IPS-20b (cell line): ENCODE results near the gene FTO.

Source experiments
- H3K27ac ChIP-seq: one replicate; pipeline ENCODE4 v1.5.1; 2013; ENCODE audit warnings: low read length
- H3K27me3 ChIP-seq: 2 replicates; pipeline ENCODE4 v1.6.1; 2013; ENCODE audit warnings: mild to moderate bottlenecking, low read length, inconsistent platforms; ENCODE audit not compliant: insufficient read depth
- H3K36me3 ChIP-seq: 2 replicates; pipeline ENCODE4 v1.6.1; 2013; ENCODE audit warnings: low read depth, mild to moderate bottlenecking, inconsistent platforms, low read length, moderate library complexity; ENCODE audit not compliant: insufficient read depth
- H3K4me1 ChIP-seq: 2 replicates; pipeline ENCODE4 v1.6.1; 2013; ENCODE audit warnings: mild to moderate bottlenecking, control low read depth, inconsistent platforms, low read length, moderate library complexity; ENCODE audit not compliant: insufficient read depth
- H3K4me3 ChIP-seq: 2 replicates; pipeline ENCODE4 v1.5.1; 2013; ENCODE audit warnings: mild to moderate bottlenecking, low read length, inconsistent platforms
- H3K9ac ChIP-seq: 2 replicates; pipeline ENCODE4 v1.6.1; 2013; ENCODE audit warnings: low read depth, mild to moderate bottlenecking, inconsistent platforms, low read length, moderate library complexity
- H3K9me3 ChIP-seq: 2 replicates; pipeline ENCODE4 v1.6.1; 2013; ENCODE audit warnings: mild to moderate bottlenecking, low read depth, low read length, inconsistent platforms; ENCODE audit not compliant: insufficient read depth

The FTO gene

DNA sequence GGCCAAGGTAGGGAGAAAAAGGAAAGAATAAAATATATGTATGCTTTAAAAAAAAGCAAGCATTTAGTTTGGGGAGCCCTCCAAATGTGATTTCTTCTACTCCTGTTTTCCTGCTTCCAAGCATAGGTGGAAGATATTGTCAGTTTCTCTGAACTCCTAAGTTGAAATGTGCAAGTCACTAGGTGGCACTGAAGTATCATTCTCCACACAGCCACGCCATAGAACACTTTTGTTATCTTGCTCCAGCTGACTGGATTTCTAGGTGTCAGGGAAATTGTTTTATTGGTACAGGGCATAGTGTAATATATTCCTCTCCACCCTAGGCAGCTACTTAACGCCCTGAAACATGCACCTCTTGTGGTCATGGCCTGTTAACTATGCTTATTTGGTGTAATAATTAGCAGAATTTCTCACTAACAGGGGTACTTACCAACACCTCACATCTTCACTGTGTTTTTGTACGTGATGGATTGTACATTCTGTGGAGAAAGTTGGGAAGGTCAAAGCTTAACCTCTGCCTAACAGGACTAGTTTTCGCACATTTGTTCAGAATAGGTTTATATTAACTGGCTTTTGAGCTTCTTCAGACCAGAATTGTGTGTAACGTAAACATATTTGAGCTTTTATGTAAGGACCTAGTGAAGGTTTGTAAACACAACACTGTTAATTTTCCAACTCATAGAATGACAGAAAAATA is 69.3 kb downstream of the FTO start:
- no peak overlapping the region for H3K27ac ChIP-seq
- H3K4me3 ChIP-seq, result no peak overlapping the region
- no peak overlapping the region for H3K9ac ChIP-seq
- H3K4me1 ChIP-seq, result peaks cover 13% of the 10 kb centered on the region
- H3K27me3 ChIP-seq, result no peaks in the 10 kb centered on the region
- no peaks in the 10 kb centered on the region for H3K9me3 ChIP-seq
- no peaks in the 10 kb centered on the region for H3K36me3 ChIP-seq

GRCh38 chr16:53773881-53774280 is 69.9 kb downstream of the FTO start:
- no peak overlapping the region for H3K4me3 ChIP-seq
- no peak overlapping the region for H3K27ac ChIP-seq
- no peaks in the 10 kb centered on the region for H3K36me3 ChIP-seq
- peaks cover 16% of the 10 kb centered on the region for H3K4me1 ChIP-seq
- no peak overlapping the region for H3K9ac ChIP-seq
- no peaks in the 10 kb centered on the region for H3K27me3 ChIP-seq
- H3K9me3 ChIP-seq, result no peaks in the 10 kb centered on the region

GRCh38 chr16:53775106-53775820 is 71.3 kb downstream of the FTO start:
- Histone ChIP-seq H3K27ac (no peak overlapping the region), H3K9ac (no peak overlapping the region), H3K4me3 (no peak overlapping the region), H3K36me3 (no peaks in the 10 kb centered on the region), H3K27me3 (no peaks in the 10 kb centered on the region), H3K4me1 (peaks cover 21% of the 10 kb centered on the region), H3K9me3 (no peaks in the 10 kb centered on the region)

- Histone ChIP-seq H3K9ac (no peak overlapping the region), H3K9me3 (no peaks in the 10 kb centered on the region), H3K36me3 (no peaks in the 10 kb centered on the region), H3K27me3 (no peaks in the 10 kb centered on the region), H3K4me3 (no peak overlapping the region), H3K4me1 (peaks cover 21% of the 10 kb centered on the region), H3K27ac (no peak overlapping the region)
These were observed 72.0 kb downstream of the FTO start for GRCh38 chr16:53775821-53776431.

GRCh38 chr16:53779186-53779585 is 75.2 kb downstream of the FTO start:
- no peak overlapping the region for H3K9ac ChIP-seq
- H3K27ac ChIP-seq, result no peak overlapping the region
- no peaks in the 10 kb centered on the region for H3K27me3 ChIP-seq
- H3K9me3 ChIP-seq, result no peaks in the 10 kb centered on the region
- H3K4me3 ChIP-seq, result no peak overlapping the region
- no peaks in the 10 kb centered on the region for H3K36me3 ChIP-seq
- peaks cover 21% of the 10 kb centered on the region for H3K4me1 ChIP-seq

- Histone ChIP-seq H3K4me1 (peaks cover 21% of the 10 kb centered on the region), H3K4me3 (no peak overlapping the region), H3K27ac (no peak overlapping the region), H3K27me3 (no peaks in the 10 kb centered on the region), H3K36me3 (no peaks in the 10 kb centered on the region), H3K9me3 (no peaks in the 10 kb centered on the region), H3K9ac (no peak overlapping the region)
These were observed 76.1 kb downstream of the FTO start for GRCh38 chr16:53780051-53780450.

DNA sequence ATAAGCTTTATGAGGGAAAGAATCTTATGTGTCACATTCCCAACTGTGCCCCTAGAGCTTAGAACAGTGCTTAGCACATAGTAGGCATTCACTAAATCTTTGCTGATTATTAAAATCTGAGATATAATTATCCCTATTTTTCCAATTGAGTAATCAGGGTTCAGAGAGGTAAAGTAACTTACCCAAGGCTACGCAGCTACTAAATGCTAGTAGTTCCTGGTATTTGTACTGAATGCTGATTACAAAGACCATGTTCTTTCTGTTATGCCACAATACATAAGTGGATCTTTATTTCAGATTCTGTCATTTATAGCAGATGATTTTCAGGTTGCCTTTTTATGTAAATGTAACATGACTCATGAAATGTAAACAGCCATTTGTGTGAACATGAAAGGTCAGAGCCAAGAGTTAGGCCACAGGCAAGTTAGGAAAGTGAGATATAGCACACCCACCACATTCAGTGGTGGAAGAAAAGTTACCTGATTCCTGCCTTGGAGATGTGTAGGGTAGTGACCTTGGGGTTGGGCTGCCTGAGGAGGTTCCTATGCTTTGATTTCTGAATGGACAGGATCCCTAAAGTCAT is 77.2 kb downstream of the FTO start:
- H3K27ac ChIP-seq, result no peak overlapping the region
- no peaks in the 10 kb centered on the region for H3K9me3 ChIP-seq
- H3K27me3 ChIP-seq, result no peaks in the 10 kb centered on the region
- no peak overlapping the region for H3K9ac ChIP-seq
- no peaks in the 10 kb centered on the region for H3K36me3 ChIP-seq
- H3K4me3 ChIP-seq, result no peak overlapping the region
- H3K4me1 ChIP-seq, result peaks cover 11% of the 10 kb centered on the region

DNA sequence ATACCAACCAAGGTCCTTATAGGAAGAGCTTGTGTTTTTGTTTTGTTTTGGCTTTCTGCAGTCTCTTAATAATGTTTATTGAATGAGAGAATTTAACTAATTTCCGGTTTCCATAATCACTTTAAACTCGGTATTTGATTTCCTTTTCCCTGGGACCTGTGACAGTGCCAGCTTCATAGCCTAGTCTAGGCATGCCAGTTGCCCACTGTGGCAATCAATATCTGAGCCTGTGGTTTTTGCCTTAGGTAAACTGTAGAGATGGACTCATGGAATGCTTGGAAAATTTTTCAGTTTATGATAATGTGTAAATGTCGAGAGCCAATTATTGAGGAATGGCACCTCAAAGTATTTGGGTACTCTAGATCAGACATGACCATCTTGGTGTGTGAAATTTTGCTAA is 78.2 kb downstream of the FTO start:
- H3K9ac ChIP-seq, result no peak overlapping the region
- no peaks in the 10 kb centered on the region for H3K36me3 ChIP-seq
- H3K27ac ChIP-seq, result no peak overlapping the region
- H3K4me1 ChIP-seq, result peaks cover 8% of the 10 kb centered on the region; the same call in 1 of the 2 replicates
- no peak overlapping the region for H3K4me3 ChIP-seq
- H3K27me3 ChIP-seq, result no peaks in the 10 kb centered on the region
- no peaks in the 10 kb centered on the region for H3K9me3 ChIP-seq

DNA sequence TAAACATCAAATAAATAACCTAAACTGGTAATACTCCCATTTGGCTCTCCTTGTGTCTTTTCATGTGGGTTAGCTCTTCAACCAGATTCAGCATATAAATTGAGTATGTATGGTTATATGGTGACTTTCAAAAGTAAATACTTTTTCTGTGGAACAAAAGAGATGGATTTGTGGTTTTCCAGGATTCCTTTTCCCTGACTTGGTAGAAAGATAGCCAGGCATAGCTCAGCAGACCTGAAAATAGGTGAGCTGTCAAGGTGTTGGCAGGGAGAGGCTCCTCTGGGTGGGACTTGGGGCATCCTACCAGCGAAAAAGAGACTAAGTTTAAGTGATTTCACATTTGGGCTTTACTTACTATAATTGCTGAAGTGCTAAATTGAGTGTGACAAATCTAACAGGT is 80.3 kb downstream of the FTO start:
- H3K27me3 ChIP-seq, result no peaks in the 10 kb centered on the region
- H3K4me1 ChIP-seq, result 0 out of 2 replicates have a peak, but pooled peaks cover under 1% of the 10 kb centered on the region
- no peak overlapping the region for H3K9ac ChIP-seq
- H3K4me3 ChIP-seq, result no peak overlapping the region
- no peaks in the 10 kb centered on the region for H3K9me3 ChIP-seq
- no peaks in the 10 kb centered on the region for H3K36me3 ChIP-seq
- no peak overlapping the region for H3K27ac ChIP-seq

- no peaks in the 10 kb centered on the region for H3K36me3 ChIP-seq
- H3K27ac ChIP-seq, result no peak overlapping the region
- no peak overlapping the region for H3K4me3 ChIP-seq
- H3K4me1 ChIP-seq, result no peaks in the 10 kb centered on the region
- H3K27me3 ChIP-seq, result no peaks in the 10 kb centered on the region
- H3K9me3 ChIP-seq, result no peaks in the 10 kb centered on the region
- H3K9ac ChIP-seq, result no peak overlapping the region
These were observed 81.1 kb downstream of the FTO start for GRCh38 chr16:53785044-53785443.

GRCh38 chr16:53785916-53786315 is 82.0 kb downstream of the FTO start:
- H3K9ac ChIP-seq, result no peak overlapping the region
- no peak overlapping the region for H3K4me3 ChIP-seq
- no peaks in the 10 kb centered on the region for H3K4me1 ChIP-seq
- H3K36me3 ChIP-seq, result no peaks in the 10 kb centered on the region
- H3K27me3 ChIP-seq, result no peaks in the 10 kb centered on the region
- no peak overlapping the region for H3K27ac ChIP-seq
- H3K9me3 ChIP-seq, result no peaks in the 10 kb centered on the region
